ENCODE results near the gene CSNK2B. TPM values are rescaled to one million over a fixed set of nuclear protein-coding genes. Genes with fewer than 3 reads are reported as not detected.

CSNK2B gene
- total and polyA plus RNA-seq, 9 of the 15 experiments (the other 6 are each of a cell fraction or from before 2014, with no cell fraction given) = 120 to 1,126 (median 529) TPM

- TF ChIP-seq ZNF232 (CRISPR knock-in tag; IDR thresholded peaks at IDR 0.05) = peak; percentile 71; the same call in 1 of the 2 replicates
- TF ChIP-seq ARID3A (IDR thresholded peaks at IDR 0.05; ENCODE audit: borderline replicate concordance, low read depth, low read length) = peak; percentile 71; the same call in 1 of the 2 replicates
- no peak for TF ChIP-seq MCM7 (IDR thresholded peaks at IDR 0.05)
- TF ChIP-seq ZNF431 (CRISPR knock-in tag; IDR thresholded peaks at IDR 0.05) = 0 out of 2 replicates have a peak, but pooled peaks have one; percentile 61
- TF ChIP-seq CHD4 (IDR thresholded peaks at IDR 0.05; ENCODE audit: insufficient read depth, insufficient replicate concordance, low read depth, low read length, poor library complexity, severe bottlenecking) = no peak
- TF ChIP-seq RHOXF2B (CRISPR knock-in tag; conservative IDR thresholded peaks at IDR 0.05) = no peak
- no peak for TF ChIP-seq RBM14 (IDR thresholded peaks at IDR 0.05; ENCODE audit: borderline replicate concordance, insufficient read depth, low read depth, low read length)
- TF ChIP-seq ZNF780A (CRISPR knock-in tag; IDR thresholded peaks at IDR 0.05) = no peak
- TF ChIP-seq SIX5 (IDR thresholded peaks at IDR 0.05; ENCODE audit: borderline replicate concordance in 1 of 2, insufficient read depth in 1 of 2, low read depth in 1 of 2, low read length in 2 of 2) = peak in 1 of 2 experiments; percentile 3; a peak in 1 of 4 replicates
- no peak for TF ChIP-seq ETV6 (IDR thresholded peaks at IDR 0.05; ENCODE audit: borderline replicate concordance in 1 of 2, low read depth in 2 of 2, low read length in 1 of 2)
- TF ChIP-seq ETV6 (CRISPR knock-in tag; IDR thresholded peaks at IDR 0.05; ENCODE audit: borderline replicate concordance) = 0 out of 2 replicates have a peak, but pooled peaks have one; percentile 28
- no peak for TF ChIP-seq ZNF140 (CRISPR knock-in tag; IDR thresholded peaks at IDR 0.05)
- no peak for TF ChIP-seq ILK (tag; IDR thresholded peaks at IDR 0.05; ENCODE audit: borderline replicate concordance, low read depth)
- no peak for TF ChIP-seq THRAP3 (IDR thresholded peaks at IDR 0.05; ENCODE audit: borderline replicate concordance)
- 0 out of 2 replicates have a peak, but pooled peaks have one; percentile 63 for TF ChIP-seq ZNF696 (CRISPR knock-in tag; conservative IDR thresholded peaks at IDR 0.05)
- TF ChIP-seq REST (IDR thresholded peaks at IDR 0.05; ENCODE audit: borderline replicate concordance) = no peak
- TF ChIP-seq REST (CRISPR knock-in tag; IDR thresholded peaks at IDR 0.05; ENCODE audit: low read depth) = no peak
Observed at GRCh38 chr6:31664790-31665500, 935 bp upstream of the CSNK2B start, which contains the start of gene GPANK1 (continued).
